Psoas muscle (tissue), 8 donors: ENCODE results near the gene ATP8B1. TPM values are rescaled to one million over a fixed set of nuclear protein-coding genes. Genes with fewer than 3 reads are reported as not detected.
A peak's percentile ranks its signal among the peaks of the same experiment; 100 is the strongest.

Source experiments
- ATAC-seq, 4 donors: fragments of 200-7000 bp; cut with Tn5 transposase; one replicate each; pipeline ENCODE4 v1.9.1; 2020; ENCODE audit warnings: moderate library complexity in 3 of 4, mild to moderate bottlenecking in 2 of 4
- DNase-seq, 2 donors: peaks; one replicate each; pipeline ENCODE4 v3.0.0-alpha.2; 2020
- H3K27ac ChIP-seq: fragments of 200-600 bp; one replicate; pipeline ENCODE4 v1.8.0; 2022
- H3K27me3 ChIP-seq, 3 donors: fragments of 200-600 bp in 1 of 3; one replicate each; pipeline versions ENCODE4 v1.6.1 to v1.8.0; 2013 to 2022; ENCODE audit warnings: low read length in 2 of 3, mild to moderate bottlenecking in 2 of 3, moderate library complexity in 1 of 3; ENCODE audit not compliant: insufficient read depth in 3 of 3
- H3K36me3 ChIP-seq, 2 donors: fragments of 200-600 bp in 1 of 2; one replicate each; pipeline versions ENCODE4 v1.6.1 to v1.8.0; 2013 to 2022; ENCODE audit warnings: low read depth in 1 of 2, mild to moderate bottlenecking in 1 of 2, moderate library complexity in 1 of 2; ENCODE audit not compliant: insufficient read depth in 1 of 2
- H3K4me1 ChIP-seq: fragments of 200-600 bp; one replicate; pipeline ENCODE4 v1.8.0; 2022
- H3K4me3 ChIP-seq: fragments of 200-600 bp; one replicate; pipeline ENCODE4 v1.8.0; 2022; ENCODE audit warnings: mild to moderate bottlenecking
- H3K9me3 ChIP-seq: fragments of 200-600 bp; one replicate; pipeline ENCODE4 v1.8.0; 2022
- CTCF ChIP-seq: fragments of 200-600 bp; IDR thresholded peaks from one replicate; pipeline ENCODE4 v1.8.0; 2022; ENCODE audit warnings: antibody characterized with exemption
- WGBS, 3 donors: extraction: QIAGEN DNeasy Blood & Tissue Kit; methylation state at CpG; one replicate each; pipeline versions ENCODE4 v1.1.6 to v1.1.7; 2013; 5-methylcytosine and 5-hydroxymethylcytosine counted together
- intact Hi-C, 2 donors: fragments of 100-400 bp; cut with DNase I; formaldehyde crosslinking; loops; one replicate each; pipeline versions ENCODE4 v1.11.0 to v1.14.2; 2022
- polyA plus RNA-seq, 3 donors: library from polyadenylated mRNA; stranded (reverse); fragments of 200-250 nt; gene quantifications; one replicate each; pipeline ENCODE4 v1.2.3, GENCODE V29; 2013
- total RNA-seq, 4 donors: library from RNA; stranded (reverse); fragmentation: NEBNext Ultra II Directional in 2 of 4; extraction: Animal tissue kit (Norgen Biotek cat#: 25700) in 2 of 4; gene quantifications; one replicate each; pipeline versions ENCODE4 v1.2.1 to v1.2.4, GENCODE V29; 2021 to 2023
- donor health status: healthy with polysubstance abuse.
- donor health status: DM: no; HTN: no; CAD: no; lungs with moderate emphysema.
- donor health status: Bipolar disorder and iron deficiency.
- donor health status: healthy.
- donor health status: DM: yes; HTN: yes; CAD: no.
- donor health status: DM: no; HTN: no; CAD: no.
- donor health status: DM: no; HTN: no; CAD: no.
- donor health status: DM: yes; HTN: yes; CAD: no.

ATP8B1 gene
- total and polyA plus RNA-seq, 7 donors: 0.45 to 2.5 (median 1.2) TPM

- 48 to 53% (median 52%) methylated on average over 13 of the region's 13 CpGs for WGBS, 3 donors
- H3K27me3 ChIP-seq: no peaks in the 10 kb centered on the region
- H3K4me1 ChIP-seq: peaks cover 7% of the 10 kb centered on the region
- peak overlapping the region; percentile 78 for H3K27ac ChIP-seq
- intact Hi-C loops: loop anchor here in 1 of 2 donors (5.0 kb wide), 1 partner anchor 491 kb away; no protein-coding TSS in a partner anchor
- no peaks in the 10 kb centered on the region for H3K36me3 ChIP-seq
- H3K9me3 ChIP-seq: no peaks in the 10 kb centered on the region
- TF ChIP-seq CTCF: no peak
- DNase-seq (no peak), ATAC-seq (peak in 1 of 4 donors; percentile 5)
- H3K4me3 ChIP-seq: peak overlapping the region; percentile 77
Observed at GRCh38 chr18:57630754-57631595, 172.1 kb downstream of the ATP8B1 start.

- H3K27ac ChIP-seq: peak overlapping the region; percentile 78
- H3K4me1 ChIP-seq: peaks cover 7% of the 10 kb centered on the region
- no peaks in the 10 kb centered on the region for H3K36me3 ChIP-seq
- 2 to 4% (median 3%) methylated on average over 49 to 52 of the region's 52 CpGs for WGBS, 3 donors
- H3K27me3 ChIP-seq: no peaks in the 10 kb centered on the region
- ATAC-seq (peak; percentile 99 to 100 (median 100)), DNase-seq (peak; percentile 98 to 99)
- H3K4me3 ChIP-seq: peak overlapping the region; percentile 77
- no peaks in the 10 kb centered on the region for H3K9me3 ChIP-seq
- intact Hi-C loops: loop anchor here in 1 of 2 donors (5.0 kb wide), 1 partner anchor 492 kb away; no protein-coding TSS in a partner anchor
- peak; percentile 75 for TF ChIP-seq CTCF
Observed at GRCh38 chr18:57630002-57630753, 172.9 kb downstream of the ATP8B1 start.

- no peak for TF ChIP-seq CTCF
- ATAC-seq: peak in 3 of 4 donors; percentile 8 to 10 (median 8)
- intact Hi-C loops: no loop called here
- H3K27me3 ChIP-seq: no peaks in the 10 kb centered on the region
- H3K4me1 ChIP-seq: peaks cover 7% of the 10 kb centered on the region
- 93 to 95% (median 94%) methylated on average over 9 of the region's 9 CpGs for WGBS, 3 donors
- peak overlapping the region; percentile 78 for H3K27ac ChIP-seq
- no peaks in the 10 kb centered on the region for H3K9me3 ChIP-seq
- no peak for DNase-seq
- no peaks in the 10 kb centered on the region for H3K36me3 ChIP-seq
- peak overlapping the region; percentile 77 for H3K4me3 ChIP-seq
Observed at GRCh38 chr18:57629422-57629821, 173.7 kb downstream of the ATP8B1 start.

GRCh38 chr18:57627488-57627887 lies 175.6 kb downstream of the ATP8B1 start:
- 58 to 66% (median 65%) methylated on average over 5 of the region's 5 CpGs for WGBS, 3 donors
- Histone ChIP-seq H3K27ac (no peak overlapping the region), H3K4me1 (peaks cover 10% of the 10 kb centered on the region), H3K36me3 (no peaks in the 10 kb centered on the region), H3K27me3 (no peaks in the 10 kb centered on the region), H3K9me3 (no peaks in the 10 kb centered on the region), H3K4me3 (no peak overlapping the region)
- ATAC-seq: no peak
- intact Hi-C loops: no loop called here
- TF ChIP-seq CTCF: no peak
- DNase-seq: no peak
